ENCODE results near the gene DIPK1B. TPM values are rescaled to one million over a fixed set of nuclear protein-coding genes. Genes with fewer than 3 reads are reported as not detected.

Gene DIPK1B
- total RNA-seq, 1 donor from 2014 or later: 46.3 TPM

DNA sequence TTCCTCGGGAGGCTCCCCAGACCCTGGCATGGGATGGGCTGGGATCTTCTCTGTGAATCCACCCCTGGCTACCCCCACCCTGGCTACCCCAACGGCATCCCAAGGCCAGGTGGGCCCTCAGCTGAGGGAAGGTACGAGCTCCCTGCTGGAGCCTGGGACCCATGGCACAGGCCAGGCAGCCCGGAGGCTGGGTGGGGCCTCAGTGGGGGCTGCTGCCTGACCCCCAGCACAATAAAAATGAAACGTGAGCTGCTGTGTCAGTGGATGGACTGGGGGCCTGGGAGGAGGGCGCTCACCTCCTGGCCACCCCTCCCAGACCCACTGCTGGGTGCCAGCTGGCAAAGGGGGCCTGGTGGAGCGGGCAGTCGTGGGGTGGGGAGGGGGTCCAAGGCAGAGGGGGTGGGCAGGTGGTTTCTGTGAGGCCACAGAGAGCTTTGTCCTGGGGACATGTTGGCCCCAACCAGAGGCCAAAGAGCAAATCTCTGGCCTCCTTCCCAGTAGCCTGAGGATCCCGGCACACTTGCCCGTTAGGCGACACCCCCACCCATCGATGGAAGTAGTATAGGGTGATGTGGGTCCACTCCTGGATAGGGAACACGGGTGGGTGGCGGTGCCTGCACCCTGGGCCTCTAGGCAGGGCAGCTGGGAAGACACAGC lies 39.8 kb upstream of the DIPK1B start:
- Mint-ChIP-seq H3K4me3 (no peak overlapping the region), H3K9me3 (no peaks in the 10 kb centered on the region), H3K4me1 (no peaks in the 10 kb centered on the region), H3K27me3 (ENCODE audit: low read depth) (no peaks in the 10 kb centered on the region), H3K36me3 (ENCODE audit: low read depth) (no peaks in the 10 kb centered on the region), H3K27ac (ENCODE audit: unreplicated experiment) (no peak overlapping the region)
- TF ChIP-seq, protein P1, sequence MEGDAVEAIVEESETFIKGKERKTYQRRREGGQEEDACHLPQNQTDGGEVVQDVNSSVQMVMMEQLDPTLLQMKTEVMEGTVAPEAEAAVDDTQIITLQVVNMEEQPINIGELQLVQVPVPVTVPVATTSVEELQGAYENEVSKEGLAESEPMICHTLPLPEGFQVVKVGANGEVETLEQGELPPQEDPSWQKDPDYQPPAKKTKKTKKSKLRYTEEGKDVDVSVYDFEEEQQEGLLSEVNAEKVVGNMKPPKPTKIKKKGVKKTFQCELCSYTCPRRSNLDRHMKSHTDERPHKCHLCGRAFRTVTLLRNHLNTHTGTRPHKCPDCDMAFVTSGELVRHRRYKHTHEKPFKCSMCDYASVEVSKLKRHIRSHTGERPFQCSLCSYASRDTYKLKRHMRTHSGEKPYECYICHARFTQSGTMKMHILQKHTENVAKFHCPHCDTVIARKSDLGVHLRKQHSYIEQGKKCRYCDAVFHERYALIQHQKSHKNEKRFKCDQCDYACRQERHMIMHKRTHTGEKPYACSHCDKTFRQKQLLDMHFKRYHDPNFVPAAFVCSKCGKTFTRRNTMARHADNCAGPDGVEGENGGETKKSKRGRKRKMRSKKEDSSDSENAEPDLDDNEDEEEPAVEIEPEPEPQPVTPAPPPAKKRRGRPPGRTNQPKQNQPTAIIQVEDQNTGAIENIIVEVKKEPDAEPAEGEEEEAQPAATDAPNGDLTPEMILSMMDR (conservative IDR thresholded peaks at IDR 0.05): no peak
- no peak for DNase-seq (ENCODE audit: low read depth, low spot score)

DNA sequence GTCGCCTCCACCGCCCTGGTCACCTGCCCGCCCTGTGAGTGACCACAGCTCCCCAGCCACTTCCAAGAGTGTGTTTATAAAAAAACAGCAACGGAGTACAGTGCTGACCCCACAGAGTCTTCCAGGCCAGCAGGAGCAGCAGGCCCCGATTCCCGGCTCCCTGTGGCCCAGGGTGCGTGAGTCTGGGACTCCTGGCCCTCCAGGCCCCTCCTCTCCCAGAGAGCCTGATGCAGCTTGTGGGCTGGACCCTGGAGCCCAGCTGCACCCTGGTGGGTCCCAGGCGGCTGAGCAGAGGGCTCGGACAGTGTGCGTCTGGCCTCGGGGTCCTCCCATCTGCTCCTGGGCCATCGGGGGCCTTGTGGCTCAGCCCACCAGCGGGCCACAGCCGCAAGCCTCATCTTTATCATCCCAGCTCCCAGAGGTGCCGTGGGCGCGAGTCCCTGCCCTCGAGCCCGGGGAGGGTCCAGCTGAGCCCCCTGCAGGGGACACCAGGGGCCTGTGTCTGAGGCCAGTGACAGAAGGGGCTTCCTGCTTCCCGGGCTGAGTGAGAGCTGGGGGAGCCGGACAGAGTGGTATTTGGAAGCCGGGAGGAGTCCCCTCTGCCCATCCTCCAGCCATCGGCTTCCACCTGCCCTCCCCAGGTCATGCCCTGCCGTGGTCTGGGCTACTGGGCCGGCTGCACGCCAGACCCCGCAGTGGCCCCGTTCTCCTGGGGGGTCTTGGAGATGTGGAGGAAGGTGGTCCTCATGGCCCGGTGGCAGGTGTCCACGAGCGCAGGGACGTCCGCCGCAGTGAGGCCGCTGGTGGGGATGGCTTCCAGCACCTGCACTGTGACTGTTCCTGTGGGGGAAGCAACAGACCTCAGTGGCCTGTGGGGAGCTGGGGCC lies 39.0 kb upstream of the DIPK1B start:
- DNase-seq (ENCODE audit: low read depth, low spot score): no peak
- H3K27ac Mint-ChIP-seq (ENCODE audit: unreplicated experiment): no peak overlapping the region

DNA sequence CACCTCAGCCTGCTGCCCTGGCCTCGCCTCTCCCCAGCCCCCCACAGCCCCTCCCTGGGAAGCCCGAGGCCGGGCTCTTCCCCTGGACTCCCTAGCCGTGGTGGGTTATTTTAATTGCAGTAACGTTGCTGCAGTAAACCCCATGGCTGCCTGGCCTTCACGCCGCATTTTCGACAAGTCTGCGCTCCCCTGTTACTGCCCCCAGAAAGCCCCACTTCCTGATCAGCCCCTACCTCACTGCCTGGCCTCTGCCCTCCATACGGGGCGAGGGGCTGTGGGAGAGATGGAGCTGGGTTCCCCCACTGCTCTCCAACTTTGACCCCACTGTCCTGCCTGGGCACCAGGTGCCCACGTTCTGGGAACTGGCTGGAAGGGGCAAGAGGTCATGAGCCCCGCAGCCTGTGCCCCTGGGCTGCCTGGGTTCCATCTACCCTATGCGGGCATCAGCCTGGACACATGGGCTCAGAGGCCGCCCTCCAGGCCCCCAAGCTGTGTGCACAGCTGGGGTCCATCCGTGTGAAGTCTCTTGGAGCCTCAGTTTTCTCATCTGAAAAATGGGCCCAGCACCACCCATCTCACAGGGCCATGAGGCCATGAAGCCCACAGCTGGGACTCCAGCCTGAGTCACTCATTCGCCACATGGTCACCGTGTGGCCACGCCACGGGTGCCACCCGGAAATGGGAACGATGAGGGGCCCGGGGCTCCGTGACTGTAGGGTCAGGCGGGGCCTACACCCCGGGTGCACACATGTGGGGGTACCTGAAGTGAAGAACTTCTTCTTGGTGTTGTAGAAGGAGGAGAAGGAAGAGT lies 38.2 kb upstream of the DIPK1B start:
- no peak overlapping the region for H3K27ac Mint-ChIP-seq (ENCODE audit: unreplicated experiment)
- H3K36me3 Mint-ChIP-seq (ENCODE audit: low read depth): no peaks in the 10 kb centered on the region
- no peaks in the 10 kb centered on the region for H3K27me3 Mint-ChIP-seq (ENCODE audit: low read depth)
- TF ChIP-seq, protein P1 (conservative IDR thresholded peaks at IDR 0.05): no peak
- peaks cover 5% of the 10 kb centered on the region for H3K4me1 Mint-ChIP-seq
- DNase-seq (ENCODE audit: low read depth, low spot score): no peak
- no peaks in the 10 kb centered on the region for H3K9me3 Mint-ChIP-seq
- H3K4me3 Mint-ChIP-seq: no peak overlapping the region

More for the DNA sequence above, 39.0 kb upstream of the DIPK1B start:
- H3K4me3 Mint-ChIP-seq: no peak overlapping the region
- no peaks in the 10 kb centered on the region for H3K4me1 Mint-ChIP-seq
- H3K9me3 Mint-ChIP-seq: no peaks in the 10 kb centered on the region
- no peaks in the 10 kb centered on the region for H3K36me3 Mint-ChIP-seq (ENCODE audit: low read depth)
- no peaks in the 10 kb centered on the region for H3K27me3 Mint-ChIP-seq (ENCODE audit: low read depth)
- TF ChIP-seq, protein P1 (conservative IDR thresholded peaks at IDR 0.05): no peak

DNA sequence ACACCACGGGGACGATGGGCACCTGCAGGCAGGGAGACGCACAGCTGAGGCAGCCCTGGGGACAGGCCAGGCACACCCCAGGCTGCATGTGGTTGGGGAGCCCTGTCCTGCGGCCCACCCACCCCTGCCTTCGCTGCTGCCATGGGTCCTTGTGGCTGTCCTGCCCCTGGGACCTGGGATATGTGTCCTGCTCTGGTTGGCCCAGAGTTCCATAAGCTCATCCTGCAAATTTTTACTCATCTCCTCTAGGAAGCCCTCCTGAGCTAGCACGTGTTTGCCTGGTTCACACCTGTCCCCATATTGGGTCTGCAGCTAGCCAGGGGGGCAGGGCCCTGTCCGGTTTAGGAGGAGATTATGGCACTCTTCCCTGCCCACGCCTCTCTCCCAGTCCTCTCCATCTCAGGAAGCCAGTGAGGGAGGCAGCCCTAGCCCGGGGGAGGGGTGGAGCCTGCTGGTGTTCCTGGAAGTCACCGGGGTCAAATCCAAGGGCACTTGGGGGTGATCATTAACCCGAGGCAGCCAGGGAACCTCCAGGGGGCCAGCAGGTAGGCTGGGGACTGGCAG lies 37.5 kb upstream of the DIPK1B start:
- H3K27me3 Mint-ChIP-seq (ENCODE audit: low read depth): no peaks in the 10 kb centered on the region
- H3K4me3 Mint-ChIP-seq: no peak overlapping the region
- peaks cover 9% of the 10 kb centered on the region for H3K4me1 Mint-ChIP-seq
- no peak overlapping the region for H3K27ac Mint-ChIP-seq (ENCODE audit: unreplicated experiment)
- TF ChIP-seq, protein P1 (conservative IDR thresholded peaks at IDR 0.05): no peak
- DNase-seq (ENCODE audit: low read depth, low spot score): no peak
- no peaks in the 10 kb centered on the region for H3K36me3 Mint-ChIP-seq (ENCODE audit: low read depth)
- H3K9me3 Mint-ChIP-seq: no peaks in the 10 kb centered on the region

Data from neural crest cell (in vitro differentiated cells).